Activated CD8-positive, alpha-beta memory T cell treated with anti-CD3 and anti-CD28 coated beads for 24 hours (primary cell): Measurements from ENCODE around the gene CHTF18.

ENCODE experiments used
- DNase-seq: peaks from one replicate; pipeline ENCODE4 v3.0.0-alpha.2; 2020

CHTF18 gene

GRCh38 chr16:794853-795466 is 6.5 kb downstream of the CHTF18 start:
- DNase-seq = no peak

- DNase-seq = no peak
Observed at GRCh38 chr16:795580-796229, 7.3 kb downstream of the CHTF18 start.

GRCh38 chr16:796296-797119 is 8.1 kb downstream of the CHTF18 start:
- DNase-seq = no peak

DNA sequence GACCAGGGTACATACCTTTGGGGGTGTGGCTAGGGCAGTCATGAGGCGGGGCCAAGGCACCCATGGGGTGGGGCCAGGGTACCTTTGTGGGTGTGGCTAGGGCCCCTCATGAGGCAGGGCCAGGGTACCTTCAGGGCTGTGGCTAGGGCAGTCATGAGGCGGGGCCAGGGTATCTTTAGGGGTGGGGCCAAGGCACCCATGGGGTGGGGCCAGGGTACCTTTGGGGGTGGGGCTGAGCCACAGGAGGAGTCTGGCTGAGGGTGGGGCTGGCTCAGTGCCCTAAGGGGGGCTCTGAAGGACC is 8.7 kb downstream of the CHTF18 start:
- peak; percentile 70 for DNase-seq

DNA sequence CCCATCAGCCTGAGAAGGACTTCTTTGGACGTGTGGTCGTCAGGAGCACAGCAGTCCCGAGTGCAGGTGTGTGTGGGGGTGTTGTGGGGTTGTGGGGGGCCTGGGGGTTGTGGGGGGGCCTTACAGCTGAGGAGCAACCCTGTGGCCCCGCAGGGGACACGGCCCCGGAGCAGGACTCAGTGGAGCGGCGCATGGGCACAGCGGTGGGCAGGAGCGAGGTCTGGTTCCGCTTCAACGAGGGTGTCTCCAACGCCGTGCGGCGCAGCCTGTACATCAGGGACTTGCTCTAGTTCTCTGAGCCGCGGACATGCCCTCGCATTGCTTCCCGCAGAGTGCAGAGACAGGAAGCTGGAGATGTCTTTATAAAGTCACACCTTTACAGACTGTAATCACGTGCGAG is 9.3 kb downstream of the CHTF18 start:
- DNase-seq = no peak

GRCh38 chr16:798666-799065 is 10.2 kb downstream of the CHTF18 start:
- DNase-seq = no peak

DNA sequence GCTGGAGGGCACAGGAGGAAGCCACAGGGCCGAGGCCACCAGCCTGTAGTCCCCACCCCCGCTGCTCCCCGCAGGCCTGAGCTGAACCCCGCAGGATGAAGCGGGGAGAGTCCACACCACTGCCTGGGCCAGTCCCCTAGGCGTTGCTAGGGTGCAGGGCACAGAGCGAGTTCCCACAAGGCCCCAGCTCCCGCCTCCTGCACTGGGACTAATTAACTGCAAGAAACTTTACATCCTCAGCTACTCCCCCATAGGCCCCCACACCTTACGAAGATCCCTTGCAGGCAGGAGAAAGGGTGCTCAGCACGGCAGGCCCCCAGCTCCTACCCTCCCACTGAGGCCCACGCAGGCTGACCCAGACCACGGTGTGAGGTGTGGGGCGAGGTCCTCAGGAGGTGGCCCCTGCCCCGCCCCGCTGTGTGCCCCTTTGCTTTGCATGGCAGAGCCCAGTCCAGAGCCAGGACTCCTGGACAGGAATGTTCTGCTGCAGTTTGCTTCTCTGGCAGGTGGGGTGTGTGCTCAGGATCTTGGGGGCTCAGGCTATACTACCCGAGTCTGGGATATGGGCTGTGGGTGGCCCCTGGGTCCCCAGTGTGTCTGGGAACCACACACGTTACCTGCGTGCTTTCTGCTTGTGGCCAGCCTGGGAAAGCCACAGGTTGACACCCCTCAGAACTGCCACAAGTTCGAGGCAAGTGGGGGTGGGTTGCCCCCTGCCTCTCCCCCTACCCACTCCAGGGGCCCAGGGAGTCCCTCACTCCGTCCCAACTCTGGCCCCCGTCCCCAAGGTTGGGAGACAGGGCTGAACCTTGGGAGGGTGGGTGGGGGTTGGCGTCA is 10.9 kb downstream of the CHTF18 start:
- no peak for DNase-seq

DNA sequence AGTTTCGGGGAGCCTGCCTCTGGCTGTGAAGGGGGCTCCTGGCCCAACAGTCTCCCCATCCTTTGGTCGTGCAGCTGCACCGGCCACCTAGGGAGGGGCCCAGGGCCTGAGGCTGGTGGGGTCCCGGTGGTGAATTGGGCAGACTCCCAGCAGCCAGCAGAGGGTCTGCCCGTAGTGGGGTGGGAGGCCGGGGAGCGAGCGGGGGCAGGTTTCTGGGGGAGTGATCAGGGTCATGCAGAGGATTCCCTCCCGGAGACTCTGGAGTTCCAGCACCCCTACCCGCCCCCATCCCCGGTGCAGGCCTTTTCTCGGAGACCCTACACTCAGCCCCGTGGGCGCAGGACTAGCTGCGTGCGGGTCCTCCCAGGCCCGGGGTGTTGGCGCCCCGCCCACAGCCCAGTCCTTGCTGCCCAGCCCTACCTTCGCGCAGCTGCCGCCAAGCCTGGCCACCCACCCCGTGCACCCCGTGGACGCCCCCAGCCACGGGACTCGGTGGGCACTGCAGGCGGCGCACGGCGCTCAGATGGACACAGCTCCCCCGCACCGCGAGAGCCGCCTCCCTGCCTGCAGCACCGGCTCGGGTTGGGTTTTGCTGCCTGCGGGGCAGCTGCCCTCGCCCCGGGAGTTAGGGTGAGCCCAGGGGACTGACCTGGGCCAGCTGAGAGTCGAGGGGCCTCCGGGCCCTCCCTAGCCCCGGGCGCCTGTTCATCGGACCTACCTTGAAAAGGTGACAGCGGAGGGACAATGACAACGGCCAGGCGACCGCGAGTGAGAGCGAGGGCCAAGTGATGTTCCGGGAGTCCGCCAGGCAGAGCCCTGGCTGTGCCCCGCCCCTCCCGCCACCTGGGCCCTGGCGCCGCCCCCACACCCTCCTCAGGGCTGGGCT is 11.8 kb downstream of the CHTF18 start, which contains the start of gene GNG13:
TSS of gene GNG13 (minus strand) at position 787 of the 886 bp plus-strand sequence. CDS start 1,657 bp downstream, outside the sequence.
- no peak for DNase-seq

GRCh38 chr16:800834-801511 is 12.6 kb downstream of the CHTF18 start:
- DNase-seq = no peak

DNA sequence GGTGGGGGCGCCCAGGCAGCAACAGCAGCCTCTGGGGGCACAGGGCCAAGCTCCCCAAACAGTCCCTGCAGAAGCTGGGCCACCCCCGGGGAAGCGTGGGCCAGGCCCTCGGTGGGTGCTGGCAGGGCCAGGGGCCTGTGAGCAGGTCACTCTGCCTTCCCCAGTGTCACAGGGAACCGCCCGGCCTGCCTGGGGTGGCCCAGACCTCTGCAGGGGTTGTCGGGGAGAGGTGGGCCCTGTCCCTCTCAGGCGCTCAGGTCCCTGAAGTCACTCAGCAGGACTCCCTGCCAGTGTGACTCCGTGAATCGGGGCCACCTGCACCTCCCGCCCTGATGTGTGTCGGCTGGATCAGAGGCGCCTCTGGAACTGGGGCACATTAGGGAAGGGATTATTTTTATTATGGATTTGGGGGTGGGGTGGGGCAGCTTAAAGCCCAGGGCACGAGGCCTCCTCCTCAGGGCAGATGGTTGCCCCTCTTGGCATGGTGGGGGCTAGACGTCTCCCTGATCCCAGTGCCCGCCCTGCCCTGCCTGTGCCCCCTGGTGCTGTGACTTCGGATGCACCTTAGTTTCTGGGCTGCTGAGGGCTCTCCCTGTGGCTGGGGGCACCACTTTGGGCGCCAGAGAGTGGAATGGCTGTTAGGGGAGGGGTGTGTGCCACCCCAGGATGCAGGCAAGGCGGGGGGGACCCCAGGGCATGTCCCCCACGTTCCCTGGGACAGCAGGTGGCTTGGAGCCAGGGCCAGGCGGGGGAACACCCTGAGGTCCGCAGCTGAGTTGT is 13.4 kb downstream of the CHTF18 start:
- DNase-seq = no peak

- no peak for DNase-seq
Observed at GRCh38 chr16:802461-802860, 14.0 kb downstream of the CHTF18 start.

GRCh38 chr16:802914-803753 is 14.7 kb downstream of the CHTF18 start:
- DNase-seq = no peak

DNA sequence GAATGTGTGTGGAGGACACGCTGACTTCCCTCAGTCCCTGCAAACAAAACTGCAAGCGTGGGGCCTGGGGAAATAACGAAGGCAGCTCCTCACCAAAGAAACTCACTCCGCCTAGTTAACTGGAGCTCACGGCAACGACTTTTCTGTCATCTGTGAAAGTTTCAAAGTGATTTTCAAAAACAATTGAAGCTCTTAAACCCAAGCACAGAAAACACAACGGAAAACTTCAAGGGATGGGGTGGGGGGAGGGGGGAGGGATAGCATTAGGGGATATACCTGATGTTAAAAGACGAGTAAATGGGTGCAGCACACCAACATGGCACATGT is 15.3 kb downstream of the CHTF18 start:
- DNase-seq = no peak

- no peak for DNase-seq
Observed at GRCh38 chr16:804193-805048, 16.0 kb downstream of the CHTF18 start.

DNA sequence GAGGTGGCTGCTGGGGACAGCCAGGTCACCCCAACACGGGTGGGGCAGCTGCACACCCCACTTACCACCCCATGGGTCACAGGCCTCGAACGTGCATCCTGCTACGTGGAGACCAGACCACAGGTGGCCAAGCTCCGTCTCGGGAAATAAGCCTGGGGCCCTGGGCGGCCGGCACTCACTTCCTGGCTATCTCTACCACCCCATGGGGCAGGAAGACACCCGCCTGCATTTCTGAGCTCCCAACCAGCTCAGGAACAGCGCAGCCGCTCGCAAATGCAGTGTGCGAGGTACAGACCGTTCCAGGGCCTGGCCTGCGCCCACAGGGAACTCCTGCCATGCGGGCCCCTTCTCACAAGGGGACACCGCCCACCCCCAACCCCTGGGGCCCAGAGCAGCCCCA is 17.1 kb downstream of the CHTF18 start:
- DNase-seq = no peak

- DNase-seq = peak; percentile 93
Observed at GRCh38 chr16:807347-808084, 19.1 kb downstream of the CHTF18 start.

DNA sequence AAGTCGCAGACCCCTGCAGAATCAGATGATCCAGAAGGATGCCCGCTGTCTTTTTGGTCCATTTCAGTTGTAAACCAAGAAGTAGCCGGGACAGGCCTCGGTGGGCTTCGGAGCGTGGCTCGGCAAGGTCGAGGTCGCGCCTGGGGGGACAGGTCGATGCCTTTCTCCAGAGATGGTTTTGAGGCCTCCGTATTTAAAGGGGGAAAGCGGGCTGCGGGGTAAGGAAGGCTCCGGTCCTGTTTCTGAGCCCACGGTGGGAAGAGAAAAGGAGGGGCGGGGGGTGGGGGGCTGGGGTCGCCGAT is 19.6 kb downstream of the CHTF18 start:
- no peak for DNase-seq

DNA sequence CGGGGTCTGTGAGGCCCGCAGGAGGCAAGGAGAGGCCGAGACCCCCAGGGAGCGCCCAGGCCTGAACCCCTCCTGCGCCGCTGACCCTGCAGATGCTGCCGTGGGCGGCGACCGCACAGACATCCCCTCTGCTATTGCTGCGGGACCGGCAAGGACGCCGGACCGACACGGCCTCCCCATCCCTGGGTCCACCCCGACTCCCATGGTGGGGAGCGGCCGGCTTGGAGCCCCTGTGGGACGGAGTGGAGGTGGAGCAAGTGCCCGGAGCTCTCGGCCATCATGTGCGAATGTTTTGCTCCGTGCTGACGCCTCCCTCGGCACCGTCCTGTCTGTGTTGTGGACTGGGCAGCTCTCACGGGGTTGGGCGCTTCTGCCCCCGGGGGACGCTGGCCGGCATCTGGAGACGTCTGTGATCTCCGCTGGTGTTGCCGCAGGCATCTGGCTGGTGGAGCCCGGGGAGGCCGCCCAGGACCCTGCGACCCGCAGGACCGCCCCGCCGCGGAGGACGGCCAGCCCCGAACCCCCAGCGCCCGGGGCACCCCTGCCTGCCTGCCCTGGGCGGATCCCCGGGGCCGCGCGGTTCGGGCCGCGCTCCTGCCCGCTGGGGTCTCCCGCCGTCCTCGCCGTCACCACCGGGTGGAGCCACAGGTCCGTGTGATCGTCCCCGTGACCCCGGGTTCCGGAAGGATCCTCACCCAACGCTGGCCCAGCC is 24.9 kb downstream of the CHTF18 start:
- DNase-seq = peak; percentile 86
